GM19023 (cell line): Measurements from ENCODE around the gene RBSN.

Experiments used
- ATAC-seq: cut with Tn5 transposase; IDR thresholded peaks from one replicate; pipeline ENCODE4 v1.9.1; 2021; ENCODE audit warnings: mild to moderate bottlenecking, moderate library complexity; ENCODE audit not compliant: unreplicated experiment

The RBSN gene

DNA sequence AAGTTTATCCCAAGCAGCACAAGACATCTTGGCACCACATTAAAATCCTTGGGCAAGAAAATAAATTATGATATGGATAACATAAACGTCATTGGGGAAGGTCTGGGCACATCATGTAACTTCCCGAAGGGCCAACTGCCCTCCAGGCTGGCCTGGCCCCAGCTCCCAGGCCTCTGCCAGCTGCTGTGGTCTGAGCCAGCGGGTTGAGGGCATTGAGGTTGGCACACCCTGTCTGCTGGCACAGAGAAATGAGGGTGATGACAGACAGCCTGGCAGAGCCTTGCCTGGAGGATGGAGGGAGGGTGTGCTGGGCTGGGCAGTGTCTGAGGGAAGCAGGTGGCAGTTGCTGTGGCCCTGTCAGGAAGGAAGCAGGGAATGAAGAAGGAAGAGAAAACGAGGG, 3.3 kb upstream of the RBSN start:
- no peak for ATAC-seq

DNA sequence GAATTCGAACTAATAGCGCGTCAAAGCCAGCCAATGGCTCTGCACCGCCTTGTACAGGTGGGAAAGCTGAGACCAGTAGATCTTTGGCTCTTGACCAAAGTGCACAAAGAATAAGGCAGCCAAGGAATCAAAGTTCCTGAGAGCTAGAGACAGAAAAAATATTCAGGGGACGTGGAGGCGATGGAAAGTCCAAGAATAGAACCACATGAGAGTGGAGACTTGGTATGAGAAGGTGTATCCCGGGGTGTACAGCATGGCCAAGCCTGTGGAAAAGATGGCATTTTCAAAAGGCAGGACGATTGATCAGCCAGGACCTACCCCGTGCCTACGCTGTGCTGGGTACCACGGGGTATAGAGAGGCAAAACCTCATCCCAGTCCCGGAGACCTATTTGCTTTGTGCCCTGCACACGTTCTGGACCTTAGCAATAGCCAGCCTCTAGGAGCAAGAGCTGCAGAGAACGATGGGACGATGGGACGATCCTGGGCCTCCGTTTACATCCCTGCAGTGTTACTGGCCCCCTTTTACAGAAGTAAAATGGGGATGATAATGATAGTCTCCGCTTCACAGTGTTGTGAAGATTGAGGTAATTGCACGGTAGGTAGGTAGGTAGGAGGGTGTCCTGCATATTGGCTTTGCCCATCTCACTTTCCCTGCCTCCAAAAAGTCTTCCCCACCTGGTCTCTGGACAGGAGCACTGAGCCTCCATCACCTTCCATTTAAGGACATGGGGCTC, 583 bp upstream of the RBSN start:
- ATAC-seq: peak; percentile 7

DNA sequence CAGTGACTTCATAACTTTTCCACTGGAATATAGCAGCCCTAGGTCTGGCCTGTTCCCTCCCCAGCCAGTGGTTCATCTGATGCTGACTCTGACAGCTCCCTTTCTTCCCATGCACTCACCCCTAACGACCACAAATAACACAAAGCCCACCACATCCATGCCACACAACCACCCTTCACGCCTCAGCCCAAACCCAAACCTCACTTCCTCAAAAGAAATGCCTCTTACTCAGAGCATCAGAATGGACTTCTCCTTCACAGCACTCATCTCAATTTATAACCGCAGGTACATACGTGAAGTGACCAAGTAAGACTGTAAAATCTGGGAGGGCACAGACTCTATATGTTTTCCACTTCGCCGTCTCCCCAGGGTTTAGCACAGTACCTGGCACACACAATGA, 1.1 kb downstream of the RBSN start:
- no peak for ATAC-seq

DNA sequence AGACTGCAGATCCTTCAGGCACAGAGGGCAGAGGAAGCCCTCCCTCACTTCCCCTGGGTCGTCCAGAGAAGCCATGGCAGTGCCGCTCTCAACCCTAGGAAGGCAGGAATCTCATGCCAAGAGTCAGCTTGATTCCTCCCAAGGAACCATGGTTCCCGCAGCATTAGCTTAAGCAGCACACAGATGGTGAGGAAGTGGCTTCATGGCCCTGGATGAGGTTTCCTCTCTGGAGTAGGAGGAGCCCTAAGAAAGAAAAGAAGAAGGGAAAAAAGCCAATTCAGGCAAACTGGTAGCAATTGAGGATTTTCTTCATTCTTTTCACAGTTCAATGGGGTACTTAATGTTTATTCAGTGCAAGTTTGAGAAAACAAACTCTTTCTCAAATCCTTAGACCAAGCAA, 2.9 kb downstream of the RBSN start:
- ATAC-seq: no peak

GRCh38 chr3:15094187-15094875, 4.6 kb downstream of the RBSN start:
- ATAC-seq: no peak

DNA sequence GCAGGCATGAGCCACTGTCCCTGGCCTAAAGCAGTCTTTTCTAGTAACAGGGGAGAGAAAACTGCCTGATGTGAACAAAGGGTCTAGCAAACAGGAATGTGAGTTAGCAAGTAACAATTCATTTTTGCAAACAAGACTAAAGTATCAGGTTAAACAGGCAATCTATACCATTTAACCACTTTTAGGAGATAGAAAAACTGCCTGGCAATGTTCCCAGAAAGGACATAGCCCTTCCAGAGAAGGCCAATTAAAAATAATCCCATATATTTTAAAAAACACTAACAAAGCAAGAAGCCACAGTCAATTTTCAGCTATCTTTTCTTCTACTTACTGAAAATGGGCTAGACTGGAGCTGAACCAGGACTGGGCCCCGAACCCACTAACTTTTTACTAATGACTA, 6.3 kb downstream of the RBSN start:
- ATAC-seq: no peak

DNA sequence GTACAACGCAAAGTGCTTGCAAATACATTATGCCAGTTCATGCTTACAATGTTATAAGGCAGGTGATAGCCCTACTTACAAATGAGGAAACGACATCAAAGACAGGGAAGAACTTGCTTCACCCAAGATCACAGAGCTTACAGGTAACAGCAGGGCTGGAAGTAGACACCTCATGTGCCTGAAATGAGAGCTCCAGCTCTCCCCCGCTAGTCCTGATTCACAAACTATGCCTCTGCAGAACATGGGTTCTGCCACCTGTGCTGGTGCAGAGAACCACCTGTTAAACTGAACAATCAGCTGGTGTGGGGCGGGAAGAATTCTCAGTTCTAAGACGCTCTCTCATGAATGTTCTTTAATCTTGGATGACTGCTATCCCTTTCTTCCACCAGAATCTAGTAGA, 7.4 kb downstream of the RBSN start:
- ATAC-seq: no peak

GRCh38 chr3:15089201-15089600, 9.7 kb downstream of the RBSN start:
- ATAC-seq: no peak

DNA sequence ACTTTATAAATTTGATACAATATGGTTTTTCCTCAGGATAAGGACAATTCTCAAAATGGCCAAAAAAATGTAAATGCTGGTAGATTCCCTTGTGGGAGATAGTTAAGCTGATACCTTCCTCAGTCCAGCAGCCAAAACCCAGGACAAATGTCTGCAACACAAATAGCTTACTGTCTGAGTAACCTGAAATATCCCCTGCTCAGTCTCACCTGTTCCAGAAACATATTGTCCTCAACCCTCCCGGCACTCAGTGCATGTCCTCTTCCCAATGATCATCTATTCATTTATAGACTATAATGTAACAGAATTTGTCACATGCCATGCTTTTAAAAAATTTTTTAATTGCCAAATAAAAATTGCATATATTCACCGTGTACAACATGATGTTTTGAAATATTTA, 12.2 kb downstream of the RBSN start:
- ATAC-seq: no peak

DNA sequence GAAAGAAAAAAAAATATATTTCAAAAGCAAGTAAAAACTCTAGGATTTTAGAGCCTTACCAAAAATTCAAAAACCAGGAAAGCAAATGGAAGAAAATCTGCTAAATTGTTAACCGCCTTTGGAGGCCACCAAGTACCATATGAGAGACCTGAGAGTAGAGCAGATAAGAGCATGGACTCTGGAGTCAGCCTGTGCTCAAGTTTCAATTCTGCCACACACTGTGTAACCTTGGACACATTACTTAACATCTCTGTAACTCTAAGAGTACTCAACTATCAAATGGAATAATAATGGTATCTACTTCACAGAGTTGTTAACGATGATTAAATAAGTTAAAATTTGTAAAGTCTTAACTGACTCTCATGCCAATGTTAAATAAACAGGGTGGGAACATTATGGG, 12.7 kb downstream of the RBSN start:
- ATAC-seq: no peak

GRCh38 chr3:15083252-15083651, 15.7 kb downstream of the RBSN start:
- no peak for ATAC-seq

- no peak for ATAC-seq
These were observed 16.8 kb downstream of the RBSN start for GRCh38 chr3:15081960-15082664.

DNA sequence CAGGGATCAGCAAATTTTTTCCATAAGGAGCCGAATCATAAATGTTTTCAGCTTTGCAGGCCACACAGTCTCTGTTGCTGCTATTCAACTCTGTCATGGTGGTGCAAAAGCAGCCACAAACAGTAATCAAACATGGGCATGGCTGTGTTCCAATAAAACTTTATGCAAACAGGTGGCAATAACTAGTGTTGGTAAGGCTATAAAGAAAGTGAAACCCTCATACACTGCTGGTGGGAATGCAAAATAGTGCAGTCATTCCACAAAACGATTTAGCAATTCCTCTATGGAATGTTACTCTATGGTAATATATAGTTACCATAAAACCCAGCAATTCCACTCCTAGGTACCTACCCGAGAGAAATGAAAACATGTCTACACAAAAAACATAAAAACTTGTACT, 19.9 kb downstream of the RBSN start:
- no peak for ATAC-seq

- no peak for ATAC-seq
These were observed 24.4 kb downstream of the RBSN start for GRCh38 chr3:15074500-15074899.

GRCh38 chr3:15071699-15072098, 27.2 kb downstream of the RBSN start:
- ATAC-seq: no peak

DNA sequence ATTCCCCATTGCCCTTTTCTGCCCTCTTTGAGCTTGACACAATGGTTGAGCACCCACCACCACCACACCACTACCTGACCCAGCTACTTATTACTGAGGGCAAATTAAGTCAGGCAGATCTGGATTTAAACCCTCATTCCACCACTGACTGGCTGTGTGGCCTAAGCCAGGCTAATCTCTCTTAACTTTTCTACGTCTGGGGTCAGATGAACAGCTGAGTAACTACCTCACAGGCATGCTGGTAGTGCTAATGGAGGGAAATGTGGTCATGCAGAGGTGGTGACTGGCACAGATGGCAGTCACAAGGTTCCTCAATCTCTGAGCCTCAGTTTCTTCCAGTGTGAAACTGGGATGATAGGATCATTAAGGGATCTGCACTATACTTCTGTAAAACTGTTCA, 29.5 kb downstream of the RBSN start:
- ATAC-seq: no peak

DNA sequence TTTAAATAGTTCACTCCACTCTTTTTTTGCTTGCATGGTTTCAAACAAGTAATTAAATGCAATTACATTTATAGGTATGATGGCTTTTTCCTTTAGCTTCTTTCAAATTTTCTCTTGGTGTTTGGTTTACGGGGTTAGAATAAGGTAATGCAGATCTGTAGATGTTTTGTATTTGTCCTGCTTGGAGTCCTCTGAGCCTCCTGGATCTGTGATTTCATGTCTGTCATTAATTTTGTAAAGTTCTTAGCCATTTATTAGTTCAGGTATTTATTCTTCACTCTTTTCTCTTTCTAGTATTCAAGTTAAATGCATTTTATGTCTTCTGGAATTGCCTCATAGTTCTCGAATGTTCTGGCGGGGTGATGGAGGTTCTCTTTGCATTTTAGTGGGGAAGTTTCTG, 32.5 kb downstream of the RBSN start:
- no peak for ATAC-seq

GRCh38 chr3:15065550-15066007, 33.4 kb downstream of the RBSN start:
- ATAC-seq: no peak

GRCh38 chr3:15064835-15065549, 34.0 kb downstream of the RBSN start, which contains the start of gene MRPS25:
MRPS25 (minus strand) TSS chr3:15065315; CDS start chr3:15065194, 121 bp downstream.
- peak; percentile 92 for ATAC-seq

DNA sequence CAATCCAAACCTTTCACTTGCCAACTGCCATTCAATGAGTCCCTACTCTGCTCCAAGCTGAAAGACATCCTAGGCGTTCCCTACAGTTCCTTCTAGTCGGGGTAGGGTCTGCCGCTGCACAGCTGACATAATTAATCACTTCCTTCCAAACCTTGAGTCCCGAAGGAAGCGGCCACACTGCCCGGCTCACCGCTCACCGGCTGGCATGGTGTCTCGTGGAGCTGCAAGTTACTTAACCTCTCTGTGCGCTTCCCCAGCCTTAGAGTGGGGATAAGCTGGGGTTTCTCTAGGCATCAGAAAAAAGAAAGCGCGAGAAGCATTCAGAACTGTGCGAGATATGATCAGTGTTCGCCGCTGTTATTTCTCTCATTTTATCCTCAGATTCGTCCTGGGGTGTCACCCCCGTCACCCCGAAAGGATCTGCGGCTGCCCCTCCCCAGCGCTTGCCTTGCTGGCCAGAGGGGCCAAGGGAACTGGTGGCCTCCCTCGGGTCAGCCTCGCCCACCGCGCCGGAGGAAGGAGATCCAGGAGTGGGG, 34.6 kb downstream of the RBSN start:
- peak; percentile 25 for ATAC-seq
